ENCODE measurements around the gene ETFA.

Gene ETFA

DNA sequence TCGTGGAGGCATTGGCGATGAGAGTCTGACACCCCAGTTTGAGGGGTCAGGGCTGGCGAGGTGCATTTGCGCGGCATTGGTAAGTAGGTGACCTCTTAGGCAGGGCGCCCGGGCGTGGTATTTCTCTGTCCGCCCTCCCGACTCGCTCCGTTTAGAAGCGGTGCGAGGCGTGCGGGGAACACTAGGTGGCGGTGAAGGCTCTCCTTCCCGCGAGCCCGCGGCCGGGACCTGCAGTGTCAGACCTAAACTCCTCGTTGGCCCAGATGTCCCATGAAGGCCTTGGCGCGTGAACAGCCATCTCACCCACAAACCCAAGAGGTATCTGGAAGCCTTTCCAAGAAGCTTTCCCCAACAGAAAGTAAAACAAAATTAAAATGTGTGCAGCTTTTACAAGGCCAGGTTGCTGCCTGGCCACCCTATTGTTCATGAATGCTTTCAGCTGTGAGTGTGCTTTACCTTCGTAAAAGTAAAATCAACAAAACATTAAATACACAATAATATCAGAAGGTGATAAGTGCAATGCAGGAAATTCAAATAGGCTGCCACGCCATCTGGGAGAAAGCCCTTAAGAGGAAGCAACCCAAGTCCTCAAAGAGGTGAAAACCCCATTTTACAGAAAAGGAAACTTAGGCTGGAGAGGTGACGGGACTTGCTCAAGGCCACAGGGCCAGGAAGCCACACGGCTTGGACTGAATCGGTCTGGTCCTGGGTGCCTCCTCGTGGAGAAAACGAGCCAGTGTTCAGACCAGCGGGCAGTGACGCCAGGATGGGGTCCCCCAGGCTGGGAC is 120.3 kb downstream of the ETFA start:
- Histone ChIP-seq H3K4me3 (ENCODE audit: low read depth in 1 of 5, low read length in 5 of 5) (peak overlapping the region in 1 of 5 donors; percentile 8), H3K9ac (ENCODE audit: low read length in 5 of 5) (no peak overlapping the region), H3K36me3 (ENCODE audit: control insufficient read depth in 5 of 5, insufficient read depth in 5 of 5, low read length in 5 of 5) (no peaks in the 10 kb centered on the region), H3K4me1 (ENCODE audit: control insufficient read depth in 5 of 5, insufficient read depth in 5 of 5, low read length in 5 of 5) (peaks cover 0 to 18% (median 11%) of the 10 kb centered on the region in 5 donors), H3K27ac (ENCODE audit: low read depth, low read length) (no peak overlapping the region), H3K27me3 (ENCODE audit: control insufficient read depth in 5 of 5, insufficient read depth in 4 of 5, low read length in 5 of 5) (peaks cover 21 to 47% (median 45%) of the 10 kb centered on the region in 5 donors), H3K9me3 (ENCODE audit: control insufficient read depth in 5 of 5, low read length in 5 of 5) (no peaks in the 10 kb centered on the region)

DNA sequence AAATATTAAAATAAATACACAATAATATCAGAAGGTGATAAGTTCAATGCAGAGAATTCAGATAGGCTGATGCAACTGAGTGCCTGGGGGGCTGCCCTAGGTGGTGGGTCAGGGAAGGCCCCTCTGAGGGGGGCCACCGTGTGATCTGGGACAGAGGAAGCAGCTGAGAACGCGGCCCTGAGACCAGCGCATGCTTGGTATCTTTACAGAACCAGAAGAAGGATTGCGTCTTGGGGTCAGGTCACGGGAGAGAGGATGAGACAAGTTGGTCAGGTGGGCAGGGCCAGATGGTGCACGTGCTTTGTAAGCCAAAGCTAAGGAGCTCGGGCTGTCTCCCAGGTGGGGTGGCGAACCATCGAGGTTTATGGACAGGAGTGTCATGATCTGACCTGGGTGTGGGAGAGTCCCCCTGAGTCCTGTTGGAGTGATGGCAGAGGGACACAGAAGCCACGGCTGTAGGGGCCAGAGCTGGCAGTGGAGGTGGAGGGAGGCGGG is 121.2 kb downstream of the ETFA start:
- H3K36me3 ChIP-seq (ENCODE audit: control insufficient read depth in 5 of 5, insufficient read depth in 5 of 5, low read length in 5 of 5), result no peaks in the 10 kb centered on the region
- peaks cover 21 to 48% (median 45%) of the 10 kb centered on the region in 5 donors for H3K27me3 ChIP-seq (ENCODE audit: control insufficient read depth in 5 of 5, insufficient read depth in 4 of 5, low read length in 5 of 5)
- H3K4me1 ChIP-seq (ENCODE audit: control insufficient read depth in 5 of 5, insufficient read depth in 5 of 5, low read length in 5 of 5), result peaks cover 0 to 17% (median 11%) of the 10 kb centered on the region in 5 donors
- H3K27ac ChIP-seq (ENCODE audit: low read depth, low read length), result no peak overlapping the region
- no peak overlapping the region for H3K4me3 ChIP-seq (ENCODE audit: low read depth in 1 of 5, low read length in 5 of 5)
- H3K9me3 ChIP-seq (ENCODE audit: control insufficient read depth in 5 of 5, low read length in 5 of 5), result no peaks in the 10 kb centered on the region
- no peak overlapping the region for H3K9ac ChIP-seq (ENCODE audit: low read length in 5 of 5)

DNA sequence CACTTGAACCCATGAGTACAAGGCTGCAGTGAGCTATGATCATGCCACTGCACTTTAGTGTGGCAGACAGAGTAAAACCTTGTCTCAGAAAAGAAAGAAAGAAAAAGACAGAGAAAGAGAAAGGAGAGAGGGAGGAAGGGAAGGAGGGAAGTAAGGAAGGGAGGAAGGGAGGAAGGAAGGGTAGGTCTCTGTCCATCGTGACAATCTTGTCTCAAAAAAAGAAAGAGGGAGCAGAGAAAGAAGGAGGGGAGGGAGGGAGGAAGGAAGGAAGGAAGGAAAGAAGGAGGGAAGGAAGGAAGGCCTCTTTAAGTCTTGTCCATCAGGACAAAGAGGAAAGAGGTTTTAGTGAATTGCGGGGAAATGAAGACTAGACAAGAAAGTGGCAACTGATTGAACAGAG is 122.2 kb downstream of the ETFA start:
- Histone ChIP-seq H3K27ac (ENCODE audit: low read depth, low read length) (no peak overlapping the region), H3K36me3 (ENCODE audit: control insufficient read depth in 5 of 5, insufficient read depth in 5 of 5, low read length in 5 of 5) (no peaks in the 10 kb centered on the region), H3K4me1 (ENCODE audit: control insufficient read depth in 5 of 5, insufficient read depth in 5 of 5, low read length in 5 of 5) (peaks cover 0 to 17% (median 11%) of the 10 kb centered on the region in 5 donors), H3K27me3 (ENCODE audit: control insufficient read depth in 5 of 5, insufficient read depth in 4 of 5, low read length in 5 of 5) (peaks cover 21 to 53% (median 47%) of the 10 kb centered on the region in 5 donors), H3K4me3 (ENCODE audit: low read depth in 1 of 5, low read length in 5 of 5) (no peak overlapping the region), H3K9ac (ENCODE audit: low read length in 5 of 5) (no peak overlapping the region), H3K9me3 (ENCODE audit: control insufficient read depth in 5 of 5, low read length in 5 of 5) (no peaks in the 10 kb centered on the region)

DNA sequence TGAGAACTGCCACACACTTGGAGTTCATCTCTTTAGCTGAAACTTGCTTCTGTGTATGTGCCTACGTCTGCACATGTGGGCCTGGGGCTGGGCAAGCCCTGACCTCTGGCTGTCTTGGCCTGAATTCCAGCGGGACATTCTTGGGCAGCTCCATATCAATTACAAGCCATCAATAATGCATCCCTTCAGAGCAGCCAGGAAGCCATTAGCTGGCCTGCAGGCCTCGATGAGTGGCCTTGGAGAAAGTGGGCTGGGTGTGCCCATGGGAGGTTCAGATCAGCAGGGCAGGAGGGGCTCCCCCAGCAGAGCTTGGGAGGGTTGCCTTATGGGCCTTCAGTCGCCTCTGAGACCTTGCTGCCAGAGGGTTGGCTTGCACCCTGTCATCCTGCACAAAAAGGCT is 124.1 kb downstream of the ETFA start:
- H3K27ac ChIP-seq (ENCODE audit: low read depth, low read length), result no peak overlapping the region
- no peak overlapping the region for H3K4me3 ChIP-seq (ENCODE audit: low read depth in 1 of 5, low read length in 5 of 5)
- no peaks in the 10 kb centered on the region for H3K9me3 ChIP-seq (ENCODE audit: control insufficient read depth in 5 of 5, low read length in 5 of 5)
- H3K27me3 ChIP-seq (ENCODE audit: control insufficient read depth in 5 of 5, insufficient read depth in 4 of 5, low read length in 5 of 5), result peaks cover 15 to 48% (median 38%) of the 10 kb centered on the region in 5 donors
- H3K36me3 ChIP-seq (ENCODE audit: control insufficient read depth in 5 of 5, insufficient read depth in 5 of 5, low read length in 5 of 5), result no peaks in the 10 kb centered on the region
- no peak overlapping the region for H3K9ac ChIP-seq (ENCODE audit: low read length in 5 of 5)
- H3K4me1 ChIP-seq (ENCODE audit: control insufficient read depth in 5 of 5, insufficient read depth in 5 of 5, low read length in 5 of 5), result peaks cover 0 to 17% (median 12%) of the 10 kb centered on the region in 5 donors

DNA sequence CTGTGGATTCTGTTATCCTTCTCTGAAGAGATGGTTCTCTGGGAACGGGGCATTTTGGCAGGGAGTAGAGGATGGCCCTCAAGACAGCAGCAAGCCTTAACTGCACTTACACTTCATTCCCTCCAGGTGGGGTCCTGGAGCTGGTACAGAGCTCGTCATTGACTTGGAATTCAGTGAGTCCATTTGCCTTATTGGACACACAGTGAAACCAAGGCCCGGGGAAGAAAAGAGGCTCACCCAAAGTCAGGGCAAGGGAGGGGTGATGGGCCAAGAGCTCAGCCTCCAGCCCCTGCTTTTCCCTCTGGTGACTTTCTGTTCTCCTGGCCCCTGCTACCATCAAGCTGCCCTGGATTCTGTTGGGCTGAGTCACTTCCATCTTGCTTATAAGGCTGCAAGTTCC is 125.6 kb downstream of the ETFA start:
- Histone ChIP-seq H3K27ac (ENCODE audit: low read depth, low read length) (no peak overlapping the region), H3K27me3 (ENCODE audit: control insufficient read depth in 5 of 5, insufficient read depth in 4 of 5, low read length in 5 of 5) (peaks cover 10 to 44% (median 32%) of the 10 kb centered on the region in 5 donors), H3K36me3 (ENCODE audit: control insufficient read depth in 5 of 5, insufficient read depth in 5 of 5, low read length in 5 of 5) (no peaks in the 10 kb centered on the region), H3K9me3 (ENCODE audit: control insufficient read depth in 5 of 5, low read length in 5 of 5) (no peaks in the 10 kb centered on the region), H3K4me1 (ENCODE audit: control insufficient read depth in 5 of 5, insufficient read depth in 5 of 5, low read length in 5 of 5) (peaks cover 0 to 12% (median 6%) of the 10 kb centered on the region in 5 donors), H3K9ac (ENCODE audit: low read length in 5 of 5) (no peak overlapping the region), H3K4me3 (ENCODE audit: low read depth in 1 of 5, low read length in 5 of 5) (no peak overlapping the region)

DNA sequence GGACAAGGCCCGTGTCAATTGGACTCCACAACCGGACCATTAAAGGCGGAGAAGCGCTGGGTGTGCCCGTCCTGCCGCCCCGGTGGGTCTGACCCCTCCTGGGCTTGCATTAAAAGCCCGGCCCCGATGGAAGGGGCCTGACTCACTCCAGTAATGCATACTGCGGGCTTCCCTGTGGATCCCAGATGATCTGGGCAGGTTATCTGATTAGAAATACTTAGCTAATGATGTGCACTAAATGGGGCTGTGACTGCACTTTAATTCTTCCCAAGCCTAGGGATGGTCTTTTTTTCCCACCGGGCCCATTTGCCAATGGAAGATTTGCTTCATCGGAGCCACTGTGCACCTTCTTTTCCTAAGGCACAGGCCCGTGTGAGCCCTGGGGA is 126.6 kb downstream of the ETFA start:
- Histone ChIP-seq H3K27ac (ENCODE audit: low read depth, low read length) (no peak overlapping the region), H3K9ac (ENCODE audit: low read length in 5 of 5) (no peak overlapping the region), H3K36me3 (ENCODE audit: control insufficient read depth in 5 of 5, insufficient read depth in 5 of 5, low read length in 5 of 5) (no peaks in the 10 kb centered on the region), H3K9me3 (ENCODE audit: control insufficient read depth in 5 of 5, low read length in 5 of 5) (no peaks in the 10 kb centered on the region), H3K4me3 (ENCODE audit: low read depth in 1 of 5, low read length in 5 of 5) (no peak overlapping the region), H3K4me1 (ENCODE audit: control insufficient read depth in 5 of 5, insufficient read depth in 5 of 5, low read length in 5 of 5) (peaks cover 0 to 9% (median 0%) of the 10 kb centered on the region in 5 donors), H3K27me3 (ENCODE audit: control insufficient read depth in 5 of 5, insufficient read depth in 4 of 5, low read length in 5 of 5) (peaks cover 10 to 37% (median 23%) of the 10 kb centered on the region in 5 donors)

DNA sequence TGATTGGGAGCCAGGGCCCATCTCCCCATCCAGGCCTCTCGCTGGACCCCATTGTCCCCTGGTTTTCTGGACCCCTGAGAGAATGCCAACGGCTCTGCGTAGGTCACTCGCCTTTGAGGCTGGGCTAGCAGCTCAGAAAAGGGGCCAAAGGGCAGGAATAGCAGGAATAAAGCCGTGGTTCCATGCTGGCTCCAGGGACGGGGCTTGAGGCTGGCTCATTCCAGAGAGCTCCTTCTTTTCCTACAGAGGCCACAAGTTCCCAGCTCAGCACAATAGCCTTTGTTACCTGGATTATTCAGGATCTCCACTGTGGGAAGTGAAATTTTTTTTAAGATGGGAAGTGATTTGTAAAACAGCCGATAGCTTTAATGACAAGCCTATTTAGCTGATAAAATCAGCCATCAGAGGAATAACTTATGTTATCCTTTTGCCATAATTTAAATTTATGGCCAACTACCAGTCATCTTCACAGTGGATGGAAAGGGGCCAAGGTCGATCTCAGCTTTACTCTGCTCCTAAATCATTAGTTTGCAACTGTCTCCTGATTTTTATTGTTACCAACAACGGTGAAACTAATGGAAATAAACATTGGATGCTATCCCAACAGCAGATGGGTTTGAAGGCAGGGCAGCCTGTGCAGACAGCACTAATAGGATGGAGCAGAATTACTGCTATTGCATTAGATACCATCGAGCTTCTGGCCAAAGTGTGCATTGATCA is 127.2 kb downstream of the ETFA start:
- Histone ChIP-seq H3K4me1 (ENCODE audit: control insufficient read depth in 5 of 5, insufficient read depth in 5 of 5, low read length in 5 of 5) (peaks cover 0 to 9% (median 0%) of the 10 kb centered on the region in 5 donors), H3K27ac (ENCODE audit: low read depth, low read length) (no peak overlapping the region), H3K9ac (ENCODE audit: low read length in 5 of 5) (no peak overlapping the region), H3K36me3 (ENCODE audit: control insufficient read depth in 5 of 5, insufficient read depth in 5 of 5, low read length in 5 of 5) (no peaks in the 10 kb centered on the region), H3K9me3 (ENCODE audit: control insufficient read depth in 5 of 5, low read length in 5 of 5) (no peaks in the 10 kb centered on the region), H3K27me3 (ENCODE audit: control insufficient read depth in 5 of 5, insufficient read depth in 4 of 5, low read length in 5 of 5) (peaks cover 6 to 37% (median 20%) of the 10 kb centered on the region in 5 donors), H3K4me3 (ENCODE audit: low read depth in 1 of 5, low read length in 5 of 5) (no peak overlapping the region)

DNA sequence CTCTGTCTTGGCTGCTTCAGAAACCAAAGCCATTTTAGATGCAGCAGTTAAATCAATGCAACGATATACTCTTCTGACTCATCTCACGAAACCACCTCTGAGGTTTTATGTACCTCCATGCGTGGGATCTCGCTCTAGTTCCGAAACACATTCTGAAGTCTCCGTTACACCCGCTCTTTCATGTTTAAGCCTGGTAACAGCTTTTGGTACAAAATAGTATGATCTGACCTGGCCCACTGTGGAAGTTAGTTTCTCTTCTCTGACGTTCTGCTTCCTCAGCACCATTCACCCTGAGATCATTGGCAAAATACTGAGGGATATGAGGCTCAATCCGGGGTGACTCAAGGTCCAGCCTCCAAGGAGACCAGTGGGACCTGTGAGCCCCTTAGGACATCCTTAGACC is 129.6 kb downstream of the ETFA start:
- Histone ChIP-seq H3K4me3 (ENCODE audit: low read depth in 1 of 5, low read length in 5 of 5) (no peak overlapping the region), H3K27ac (ENCODE audit: low read depth, low read length) (no peak overlapping the region), H3K4me1 (ENCODE audit: control insufficient read depth in 5 of 5, insufficient read depth in 5 of 5, low read length in 5 of 5) (peaks cover 0 to 15% (median 11%) of the 10 kb centered on the region in 5 donors)

DNA sequence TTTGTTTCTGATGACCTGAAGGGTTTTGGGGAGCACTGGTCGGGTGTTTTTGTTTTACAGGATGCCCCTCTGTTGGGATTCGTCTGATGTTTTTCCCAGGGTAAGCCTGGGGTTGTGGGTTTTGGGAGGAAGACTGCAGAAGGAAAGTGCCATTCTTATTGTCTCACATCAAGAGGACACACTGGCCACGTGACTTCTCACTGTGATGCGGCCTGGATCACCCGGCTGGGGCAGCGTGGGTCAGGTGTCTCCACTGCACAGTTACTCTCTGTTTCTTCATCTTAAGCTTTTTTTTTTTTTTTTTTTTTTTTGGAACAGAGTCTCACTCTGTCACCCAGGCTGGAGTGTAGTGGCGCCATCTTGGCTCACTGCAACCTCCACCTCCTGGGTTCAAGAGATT is 130.9 kb downstream of the ETFA start:
- no peaks in the 10 kb centered on the region for H3K36me3 ChIP-seq (ENCODE audit: control insufficient read depth in 5 of 5, insufficient read depth in 5 of 5, low read length in 5 of 5)
- peaks cover 0 to 15% (median 11%) of the 10 kb centered on the region in 5 donors for H3K4me1 ChIP-seq (ENCODE audit: control insufficient read depth in 5 of 5, insufficient read depth in 5 of 5, low read length in 5 of 5)
- H3K9ac ChIP-seq (ENCODE audit: low read length in 5 of 5), result no peak overlapping the region
- no peak overlapping the region for H3K4me3 ChIP-seq (ENCODE audit: low read depth in 1 of 5, low read length in 5 of 5)
- H3K27me3 ChIP-seq (ENCODE audit: control insufficient read depth in 5 of 5, insufficient read depth in 4 of 5, low read length in 5 of 5), result peaks cover 2 to 45% (median 26%) of the 10 kb centered on the region in 5 donors
- peaks cover 0 to 2% (median 0%) of the 10 kb centered on the region in 5 donors for H3K9me3 ChIP-seq (ENCODE audit: control insufficient read depth in 5 of 5, low read length in 5 of 5)
- no peak overlapping the region for H3K27ac ChIP-seq (ENCODE audit: low read depth, low read length)

More for the DNA sequence above, 129.6 kb downstream of the ETFA start:
- Histone ChIP-seq H3K36me3 (ENCODE audit: control insufficient read depth in 5 of 5, insufficient read depth in 5 of 5, low read length in 5 of 5) (no peaks in the 10 kb centered on the region), H3K9me3 (ENCODE audit: control insufficient read depth in 5 of 5, low read length in 5 of 5) (peaks cover 0 to 2% (median 0%) of the 10 kb centered on the region in 5 donors), H3K27me3 (ENCODE audit: control insufficient read depth in 5 of 5, insufficient read depth in 4 of 5, low read length in 5 of 5) (peaks cover 5 to 46% (median 34%) of the 10 kb centered on the region in 5 donors), H3K9ac (ENCODE audit: low read length in 5 of 5) (no peak overlapping the region)

DNA sequence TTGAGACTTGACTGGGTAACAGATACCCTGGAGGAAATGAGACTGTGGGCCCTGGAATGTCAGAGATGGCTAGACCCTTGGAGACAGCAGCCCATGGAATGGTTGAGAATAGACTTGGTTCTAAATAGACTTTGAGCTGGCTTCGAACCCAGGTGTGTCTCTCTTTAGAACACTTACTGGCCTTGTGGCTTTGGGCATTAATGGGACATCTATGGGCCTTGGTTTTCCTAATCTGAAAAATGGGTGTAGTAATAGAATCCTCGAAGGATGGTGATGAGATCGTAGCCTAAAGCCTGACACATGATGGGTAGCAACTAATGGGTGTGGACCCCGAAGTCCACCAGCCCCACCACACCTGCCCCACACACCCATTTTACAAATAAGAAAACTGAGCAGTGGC is 132.2 kb downstream of the ETFA start:
- Histone ChIP-seq H3K4me1 (ENCODE audit: control insufficient read depth in 5 of 5, insufficient read depth in 5 of 5, low read length in 5 of 5) (peaks cover 0 to 14% (median 11%) of the 10 kb centered on the region in 5 donors), H3K36me3 (ENCODE audit: control insufficient read depth in 5 of 5, insufficient read depth in 5 of 5, low read length in 5 of 5) (no peaks in the 10 kb centered on the region), H3K27ac (ENCODE audit: low read depth, low read length) (no peak overlapping the region), H3K9me3 (ENCODE audit: control insufficient read depth in 5 of 5, low read length in 5 of 5) (peaks cover 0 to 5% (median 0%) of the 10 kb centered on the region in 5 donors), H3K4me3 (ENCODE audit: low read depth in 1 of 5, low read length in 5 of 5) (no peak overlapping the region), H3K27me3 (ENCODE audit: control insufficient read depth in 5 of 5, insufficient read depth in 4 of 5, low read length in 5 of 5) (peaks cover 2 to 40% (median 22%) of the 10 kb centered on the region in 5 donors), H3K9ac (ENCODE audit: low read length in 5 of 5) (no peak overlapping the region)

Data from subcutaneous abdominal adipose tissue (tissue), 5 donors.